CD4-positive, alpha-beta T cell treated with Interleukin-17A for 1 hour (primary cell): ENCODE data around the gene ZNF496.
"Not testable (repeated sequence)": the region's sequence is repeated elsewhere in the genome, so short reads cannot be mapped to it uniquely, and the experiment has no call there.

Experiments used
- DNase-seq: peaks from one replicate; pipeline ENCODE4 v3.0.0-alpha.2; 2020

Gene ZNF496

DNA sequence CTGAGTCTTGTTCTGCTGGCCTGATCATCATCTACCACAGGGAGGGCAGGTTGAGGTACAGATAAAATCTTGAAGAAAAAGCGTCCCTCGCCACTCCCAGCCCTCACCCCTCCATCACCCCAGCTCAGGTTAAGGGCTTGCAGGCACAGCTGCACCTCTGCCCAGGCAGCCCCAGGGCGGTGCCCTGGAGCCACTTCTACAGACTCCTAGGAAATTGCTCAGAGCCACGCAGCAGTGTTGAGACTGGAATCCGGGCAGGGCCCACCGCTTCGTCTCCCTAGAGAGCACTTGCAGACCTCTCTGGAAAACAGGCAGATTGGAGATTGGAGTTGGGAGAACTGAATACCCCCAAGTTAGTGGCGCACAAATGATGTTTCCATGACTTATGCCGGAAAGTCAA is 40.5 kb downstream of the ZNF496 start:
- DNase-seq, result no peak

DNA sequence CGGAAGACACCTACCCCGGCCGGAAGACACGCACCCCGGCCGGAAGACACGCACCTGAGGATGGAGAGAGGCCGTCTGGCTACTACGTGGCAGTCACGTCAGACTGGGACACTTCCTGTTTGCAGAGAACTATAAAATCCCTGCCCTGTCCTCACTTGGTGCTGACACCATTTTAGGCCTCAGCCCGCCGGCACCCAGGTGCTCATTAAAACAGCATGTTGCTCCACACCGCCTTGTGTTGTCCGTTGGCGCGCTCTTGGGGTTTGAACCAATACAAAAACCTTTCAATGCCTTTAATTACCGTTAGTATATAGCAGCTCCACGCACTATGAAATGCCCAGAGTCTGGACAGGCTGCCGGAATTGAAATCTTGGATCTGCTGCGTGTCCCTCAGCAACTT is 41.1 kb downstream of the ZNF496 start:
- no peak for DNase-seq

DNA sequence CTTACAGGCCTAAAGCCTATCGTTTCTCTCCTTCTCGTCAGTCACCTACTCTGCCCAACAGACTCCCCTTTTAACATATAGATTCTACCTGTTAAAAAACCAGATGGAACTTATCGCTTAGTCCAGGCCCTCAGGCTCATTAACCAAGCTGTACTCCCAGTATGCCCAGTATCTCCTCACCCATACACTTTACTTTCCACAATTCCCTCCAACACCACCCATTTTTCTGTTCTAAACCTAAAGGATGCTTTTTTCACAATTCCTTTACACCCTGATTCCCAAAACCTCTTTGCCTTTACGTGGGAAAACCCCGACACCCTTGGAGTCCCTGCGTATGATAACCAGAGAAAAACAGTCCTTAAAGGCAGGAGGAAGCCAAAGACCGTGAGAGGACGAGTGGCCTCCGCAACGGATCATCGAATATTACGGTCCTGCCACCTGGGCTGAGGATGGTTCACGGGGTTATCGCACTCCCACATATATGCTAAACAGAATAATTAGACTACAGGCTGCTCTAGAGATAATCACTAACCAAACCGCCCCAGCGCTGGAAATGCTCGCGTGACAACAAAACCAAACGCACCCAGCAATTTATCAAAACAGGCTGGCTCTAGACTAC is 42.3 kb downstream of the ZNF496 start:
- not testable (repeated sequence) for DNase-seq

DNA sequence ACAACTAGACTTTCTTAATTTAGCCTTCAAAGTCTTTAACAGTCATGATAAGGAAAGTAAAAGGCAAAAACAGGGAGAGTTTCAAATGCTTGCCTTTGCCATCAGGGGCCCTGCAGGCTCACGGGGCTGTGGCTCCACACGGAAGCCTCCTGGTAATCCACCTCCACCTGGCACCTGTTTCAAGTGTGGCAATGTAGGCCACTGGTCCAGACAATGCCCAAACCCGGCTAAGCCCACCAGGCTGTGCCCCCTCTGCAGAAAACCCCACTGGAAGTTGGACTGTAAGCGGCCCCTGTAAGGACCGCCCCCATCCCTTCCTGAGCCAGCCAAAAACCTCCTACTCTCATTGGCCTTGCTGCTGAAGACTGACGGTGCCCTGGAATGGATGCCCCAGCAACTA is 43.3 kb downstream of the ZNF496 start:
- DNase-seq, result no peak

DNA sequence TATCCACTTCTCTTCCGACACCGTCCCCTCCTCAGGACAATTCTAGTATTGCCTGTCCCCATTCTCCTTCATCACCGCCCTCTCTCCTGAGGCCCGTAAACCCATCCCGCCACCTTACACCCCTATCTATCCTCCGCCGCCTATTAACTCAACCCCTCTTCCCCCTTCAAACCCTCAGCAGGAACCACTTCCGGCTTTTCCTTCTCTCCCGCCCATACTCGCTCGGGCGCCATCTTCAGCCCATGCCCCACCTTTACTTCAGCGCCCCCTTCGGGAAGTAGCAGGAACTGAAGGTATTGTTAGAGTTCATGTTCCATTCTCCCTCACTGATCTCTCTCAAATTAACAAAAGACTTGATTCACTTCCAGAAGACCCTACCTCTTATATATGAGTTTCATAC is 44.2 kb downstream of the ZNF496 start:
- DNase-seq, result no peak

DNA sequence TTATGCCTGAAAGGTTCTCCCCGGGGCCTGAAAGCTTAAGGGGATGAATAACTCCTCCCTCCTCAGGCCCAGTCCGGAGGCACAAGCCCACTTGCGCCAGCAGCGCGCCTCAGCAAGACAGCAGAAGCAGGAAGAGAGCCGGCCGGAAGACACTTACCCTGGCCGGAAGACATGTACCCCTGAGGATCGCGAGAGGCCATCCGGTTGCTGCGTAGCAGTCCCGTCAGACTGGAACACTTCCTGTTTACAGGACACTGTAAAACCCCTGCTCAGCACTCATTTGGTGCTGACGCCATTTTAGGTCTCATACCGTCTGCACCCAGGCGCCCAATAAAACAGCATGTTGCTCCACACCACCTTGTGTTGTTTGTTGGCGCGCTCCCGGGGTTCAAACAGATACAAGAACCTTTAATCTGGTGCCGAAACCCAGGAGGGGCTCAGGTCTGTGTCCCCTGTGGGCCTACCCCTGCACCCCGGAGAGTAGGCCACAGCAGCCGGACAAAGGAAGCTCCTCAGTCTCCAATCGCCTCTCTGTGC is 45.5 kb downstream of the ZNF496 start:
- no peak for DNase-seq

DNA sequence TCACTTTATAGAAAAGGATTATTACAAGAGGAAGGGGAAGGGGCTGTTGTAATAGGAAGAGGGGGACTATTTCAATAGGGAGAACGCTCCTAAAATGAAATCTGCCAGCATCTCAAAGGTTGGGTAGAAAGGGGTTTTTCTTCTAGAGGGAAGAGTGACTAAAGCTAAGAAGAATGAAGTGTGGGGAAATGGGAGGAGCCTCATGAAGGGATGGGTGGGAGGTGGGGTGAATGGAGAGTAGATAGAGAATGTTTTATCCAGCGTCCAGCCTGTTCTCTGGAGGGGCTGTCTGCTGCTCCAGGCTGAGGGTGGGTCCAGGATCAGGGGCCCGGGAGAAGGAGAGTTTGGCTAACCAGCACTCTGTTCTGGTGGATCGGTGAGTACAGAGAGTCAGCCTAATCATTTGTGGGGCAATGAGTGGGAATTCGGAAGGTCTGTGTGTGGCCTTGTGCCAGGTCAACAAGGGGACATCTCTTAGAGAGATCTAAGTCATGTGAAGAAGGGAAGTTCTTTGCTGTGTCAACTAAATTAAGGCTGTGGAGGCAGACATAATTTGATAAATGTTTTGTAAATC is 50.6 kb downstream of the ZNF496 start:
- DNase-seq, result no peak

DNA sequence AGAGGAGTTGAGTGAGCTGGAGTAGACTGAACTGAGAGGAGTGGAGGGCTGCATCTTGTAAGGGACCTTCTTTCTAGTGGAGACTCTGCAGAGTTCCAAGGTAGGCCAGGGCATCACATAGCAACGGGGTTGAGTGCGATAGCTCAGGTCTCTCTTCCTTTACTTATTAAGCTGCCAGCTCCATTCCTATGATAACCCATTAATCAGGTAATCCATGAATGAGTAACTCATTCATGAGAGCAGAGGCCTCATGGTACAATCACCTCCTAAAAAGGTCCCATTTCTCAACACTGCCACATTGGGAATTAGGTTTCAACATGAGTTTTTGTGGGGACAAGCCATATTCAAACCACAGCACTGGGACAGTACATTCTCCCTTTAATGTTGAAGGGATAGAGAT is 54.5 kb downstream of the ZNF496 start:
- DNase-seq, result no peak

DNA sequence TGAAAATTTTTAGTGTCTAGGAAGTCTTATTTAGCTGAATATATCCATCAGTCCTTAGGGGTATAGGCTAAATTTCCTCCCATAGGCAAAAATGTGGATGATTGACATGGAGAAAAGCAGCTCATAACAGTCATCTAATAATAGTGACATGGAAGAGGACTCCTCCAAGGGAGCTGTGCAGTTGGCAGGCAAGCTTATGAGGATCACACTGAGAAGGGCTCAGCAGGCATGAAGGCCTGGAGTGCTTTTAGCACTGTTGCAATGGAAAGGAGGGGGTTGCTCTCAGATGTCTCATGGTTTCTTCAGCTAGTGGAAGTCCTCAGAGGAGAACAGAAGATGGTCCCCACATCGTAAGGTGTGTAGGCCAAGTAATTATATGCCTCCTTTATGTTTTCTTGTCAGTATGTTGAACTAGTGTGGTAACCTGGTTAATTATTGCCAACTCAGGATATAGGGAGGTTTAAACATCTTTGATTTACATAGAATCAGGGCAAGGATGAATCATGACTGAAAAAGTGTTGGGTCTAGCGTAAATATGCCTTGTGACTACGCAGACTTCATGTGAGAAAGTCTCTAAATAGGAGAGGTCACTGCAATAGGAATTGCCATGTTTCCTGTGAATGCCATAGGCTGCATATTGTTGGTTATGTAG is 56.9 kb downstream of the ZNF496 start:
- no peak for DNase-seq

DNA sequence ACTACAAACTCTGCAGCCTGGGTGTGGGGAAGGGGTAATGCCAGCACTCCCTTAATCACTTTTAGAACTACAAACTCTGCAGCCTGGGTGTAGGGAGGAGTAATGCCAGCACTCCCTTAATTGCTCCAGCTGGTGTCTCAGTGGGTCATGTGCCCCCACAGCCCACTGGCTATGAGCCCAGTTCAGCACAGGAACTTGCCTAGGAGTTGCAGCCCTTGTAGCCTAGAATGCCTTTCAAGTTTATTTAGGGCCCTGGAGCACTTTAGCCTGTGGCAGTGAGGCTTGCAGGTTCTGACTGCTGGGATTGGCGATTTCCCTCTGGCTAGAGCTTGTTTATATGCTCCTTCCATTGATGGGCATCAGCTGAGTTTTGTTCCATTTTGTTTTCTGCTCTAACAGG is 58.7 kb downstream of the ZNF496 start:
- no peak for DNase-seq

DNA sequence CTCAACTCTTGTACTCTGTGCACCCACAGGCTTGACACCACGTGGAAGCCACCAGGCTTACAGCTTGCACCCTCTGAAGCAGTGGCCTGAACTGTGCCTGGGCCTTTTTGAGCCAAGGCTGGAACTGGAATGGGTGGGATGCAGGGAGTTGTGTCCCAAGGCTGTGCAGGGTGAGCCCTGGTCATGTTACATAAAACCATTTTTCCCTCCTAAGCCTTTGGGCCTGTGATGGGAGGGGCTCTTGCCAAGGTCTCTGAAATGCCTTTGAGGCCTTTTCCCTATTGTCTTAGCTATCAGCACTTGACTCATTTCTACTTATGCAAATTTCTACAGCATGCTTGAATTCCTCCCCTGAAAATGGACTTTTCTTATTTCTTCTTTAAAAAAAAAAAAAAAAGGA is 61.7 kb downstream of the ZNF496 start:
- DNase-seq, result no peak

DNA sequence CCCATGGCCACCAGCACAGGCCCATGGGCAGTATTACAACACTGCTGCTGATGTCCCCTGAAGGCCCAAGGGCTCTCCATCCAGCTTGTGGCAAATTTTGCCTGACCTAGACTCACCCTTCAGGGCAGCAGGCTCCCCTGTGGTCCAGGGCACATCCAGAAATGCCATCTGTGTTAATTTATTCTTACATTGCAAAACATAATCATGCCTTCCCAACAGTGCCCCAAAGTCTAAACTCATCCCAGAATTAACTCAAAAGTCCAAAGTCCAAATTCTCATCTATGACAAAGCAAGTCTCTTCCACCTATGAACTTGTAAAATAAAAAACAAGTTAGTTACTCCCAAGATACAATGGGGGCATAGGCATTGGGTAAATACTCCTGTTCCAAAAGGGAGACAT is 62.5 kb downstream of the ZNF496 start:
- DNase-seq, result no peak

DNA sequence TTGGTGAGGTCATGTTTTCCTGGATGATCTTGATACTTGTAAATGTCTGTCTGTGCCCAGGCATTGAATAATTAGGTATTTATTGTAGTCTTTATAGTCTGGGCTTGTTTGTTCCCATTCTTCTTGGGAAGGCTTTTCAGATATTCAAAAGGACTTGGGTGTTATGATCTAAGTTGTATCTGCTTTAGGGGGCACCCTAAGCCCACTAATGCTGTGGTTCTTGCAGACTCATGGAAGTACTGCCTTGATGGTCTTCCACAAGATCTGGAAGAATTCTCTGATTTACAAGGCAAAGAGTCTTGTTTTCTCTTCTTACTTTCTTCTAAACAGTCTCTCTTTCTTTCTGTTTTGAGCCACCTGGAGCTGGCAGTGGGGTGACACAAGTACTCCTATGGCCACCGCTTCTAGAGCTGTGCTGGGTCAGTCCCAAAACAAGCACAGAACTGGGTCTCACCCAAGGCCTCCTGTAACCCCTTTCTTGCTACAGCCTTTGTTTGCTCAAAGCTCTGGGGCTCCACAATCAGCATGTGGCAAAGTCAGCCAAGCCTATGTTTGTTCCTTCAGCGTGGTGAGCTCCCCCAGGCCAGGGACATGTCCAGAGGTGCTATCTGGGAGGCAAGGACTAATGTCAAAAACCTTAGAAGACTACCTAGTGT is 63.1 kb downstream of the ZNF496 start:
- no peak for DNase-seq

DNA sequence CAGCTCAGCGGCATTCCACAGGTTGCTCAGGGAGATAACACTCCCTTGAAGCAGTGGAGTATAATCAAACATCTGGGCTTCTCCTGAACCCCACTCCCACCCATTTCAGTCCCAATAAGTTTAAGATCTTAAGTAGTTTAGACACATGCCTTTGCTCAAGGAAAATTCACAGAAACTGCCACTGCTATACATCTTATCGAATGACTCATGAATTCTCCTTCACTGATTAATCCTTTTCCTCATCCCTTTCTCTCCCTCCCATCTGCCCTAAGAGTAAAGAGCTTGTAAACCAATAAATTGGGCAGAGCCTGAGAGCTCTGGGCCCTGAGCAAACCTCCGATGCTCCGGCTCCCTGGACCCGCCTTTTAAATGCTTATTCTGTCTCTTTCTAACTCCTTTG is 65.6 kb downstream of the ZNF496 start:
- no peak for DNase-seq

DNA sequence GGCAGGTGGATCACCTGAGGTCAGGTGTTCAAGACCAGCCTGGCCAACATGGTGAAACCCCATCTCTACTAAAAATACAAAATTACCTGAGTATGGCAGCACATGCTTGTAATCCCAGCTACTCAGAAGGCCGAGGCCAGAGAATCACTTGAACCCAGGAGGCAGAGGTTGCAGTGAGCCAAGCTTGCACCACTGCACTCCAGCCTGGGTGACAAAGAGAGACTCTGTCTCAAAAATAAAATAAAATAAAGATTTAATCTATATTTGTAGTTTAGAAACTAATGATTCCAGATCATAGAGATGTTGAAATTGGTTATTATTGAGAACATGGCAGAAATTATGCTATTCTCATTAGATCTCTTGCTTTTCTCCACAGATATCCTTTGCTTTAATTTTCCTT is 75.9 kb downstream of the ZNF496 start, which contains the start of gene VN1R5:
Gene VN1R5 (plus strand): TSS at position 301 of the 400 bp plus-strand sequence.
- not testable (repeated sequence) for DNase-seq

DNA sequence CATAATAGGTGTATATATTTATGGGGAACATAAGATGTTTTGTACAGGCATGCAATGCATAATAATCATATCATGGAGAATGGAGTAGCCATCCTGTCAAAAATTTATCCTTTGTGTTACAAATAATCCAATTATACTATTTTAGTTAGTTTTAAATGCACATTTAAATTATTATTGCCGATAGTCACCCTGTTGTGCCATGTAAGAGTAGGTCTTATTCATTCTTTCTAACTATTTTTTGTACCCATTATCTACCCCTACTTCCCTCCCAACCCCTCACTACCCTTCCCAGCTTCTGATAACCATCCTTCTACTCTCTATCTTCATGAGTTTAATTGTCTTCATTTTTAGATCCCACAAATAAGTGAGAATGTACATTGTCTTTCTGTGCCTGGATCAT is 84.1 kb downstream of the ZNF496 start:
- DNase-seq, result no peak
